DMS114 treated with DMSO at 0.1 percent for 48 hours (cell line): ENCODE measurements around the gene HSD11B2.

ENCODE experiments used
- DNase-seq: peaks from one replicate; lab custom pipeline; 2025; ENCODE audit not compliant: unreplicated experiment; lab: John Stamatoyannopoulos, UW

HSD11B2 gene

DNA sequence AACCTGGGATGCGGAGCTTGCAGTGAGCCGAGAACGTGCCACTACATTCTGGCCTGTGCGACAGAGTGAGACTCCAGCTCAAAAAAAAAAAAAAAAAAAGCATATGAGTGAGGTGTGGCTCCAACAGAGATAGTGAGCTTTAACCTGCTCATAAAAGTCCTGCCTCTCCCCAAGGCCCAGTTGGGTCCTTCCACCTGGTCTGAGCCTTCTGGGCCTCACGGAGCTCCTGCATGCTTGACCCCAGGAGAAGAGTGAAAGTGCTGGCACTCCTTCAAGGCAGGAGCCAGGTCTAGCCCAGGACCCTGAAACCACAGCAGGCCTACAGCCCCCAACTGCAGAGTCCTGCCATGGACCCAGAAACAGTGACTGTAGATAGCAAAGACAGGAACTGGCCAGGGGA, 17.7 kb downstream of the HSD11B2 start:
- DNase-seq = no peak

GRCh38 chr16:67449336-67449735, 18.4 kb downstream of the HSD11B2 start:
- no peak for DNase-seq

GRCh38 chr16:67449739-67450138, 18.8 kb downstream of the HSD11B2 start:
- no peak for DNase-seq

DNA sequence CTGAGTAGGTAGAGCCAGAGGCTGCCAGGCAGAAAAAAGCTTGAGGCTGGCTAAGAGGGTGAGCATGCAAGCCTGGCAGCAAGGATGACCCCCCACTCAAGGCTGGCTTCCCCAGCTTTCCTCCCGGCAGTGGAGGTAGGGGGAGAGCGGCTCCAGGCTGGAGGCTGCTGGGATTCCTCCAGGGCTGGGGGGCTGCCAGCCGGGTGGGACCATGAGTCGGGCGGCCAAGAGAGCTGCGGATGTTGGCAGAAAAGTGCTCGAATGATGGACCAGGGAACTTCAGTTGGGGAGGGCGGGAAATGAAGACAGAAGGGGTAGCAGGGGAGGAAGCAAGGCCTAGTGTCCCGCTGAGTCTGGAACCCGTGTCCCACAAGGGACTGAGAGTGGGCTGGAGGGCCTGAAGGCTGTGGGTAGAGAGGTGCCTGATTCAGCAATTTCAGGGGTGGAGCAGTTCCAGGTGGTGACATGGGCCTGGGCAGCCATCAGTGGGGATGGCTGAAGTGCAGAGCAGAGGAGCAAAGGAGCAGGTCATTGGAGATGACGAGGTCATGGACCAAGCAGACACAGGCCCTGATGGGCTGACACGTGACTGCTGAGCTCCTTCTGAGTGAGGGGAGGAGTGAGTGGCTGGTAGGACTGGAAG, 20.3 kb downstream of the HSD11B2 start:
- no peak for DNase-seq

DNA sequence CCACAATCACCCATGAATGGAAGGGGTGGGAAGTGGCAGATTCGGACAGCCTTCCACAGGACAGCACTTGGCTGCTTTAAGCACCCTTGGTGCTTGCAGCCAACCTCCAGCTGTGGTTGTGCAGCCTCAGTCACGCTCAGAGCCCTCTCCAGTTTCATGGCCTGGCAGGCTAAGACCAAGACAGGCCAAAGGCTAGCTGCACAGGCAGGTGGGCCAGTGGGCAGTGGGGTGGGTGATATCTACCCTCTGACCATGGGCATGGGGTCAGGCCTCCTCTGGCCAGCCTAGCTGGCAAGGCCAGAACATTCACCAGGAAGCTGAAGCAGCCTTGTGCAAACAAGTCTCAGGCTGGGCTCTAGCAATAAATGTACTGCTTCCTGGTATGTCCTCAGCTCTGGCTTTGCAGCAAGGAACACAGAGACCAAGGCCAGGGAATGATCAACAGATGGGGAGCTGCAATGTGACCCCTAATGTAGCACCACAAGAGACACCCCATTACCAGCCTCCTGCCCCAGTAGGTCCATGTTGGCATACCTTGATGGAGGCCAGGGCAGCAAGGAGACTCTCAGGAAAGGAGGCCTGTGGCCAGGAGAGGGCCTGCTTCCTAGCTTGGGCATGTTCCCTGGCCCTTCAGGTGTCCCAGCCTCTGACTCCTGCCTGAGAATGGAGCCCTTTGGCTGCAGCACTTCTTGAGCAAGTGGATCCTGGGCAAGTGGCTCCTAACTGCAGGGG, 20.9 kb downstream of the HSD11B2 start:
- no peak for DNase-seq

DNA sequence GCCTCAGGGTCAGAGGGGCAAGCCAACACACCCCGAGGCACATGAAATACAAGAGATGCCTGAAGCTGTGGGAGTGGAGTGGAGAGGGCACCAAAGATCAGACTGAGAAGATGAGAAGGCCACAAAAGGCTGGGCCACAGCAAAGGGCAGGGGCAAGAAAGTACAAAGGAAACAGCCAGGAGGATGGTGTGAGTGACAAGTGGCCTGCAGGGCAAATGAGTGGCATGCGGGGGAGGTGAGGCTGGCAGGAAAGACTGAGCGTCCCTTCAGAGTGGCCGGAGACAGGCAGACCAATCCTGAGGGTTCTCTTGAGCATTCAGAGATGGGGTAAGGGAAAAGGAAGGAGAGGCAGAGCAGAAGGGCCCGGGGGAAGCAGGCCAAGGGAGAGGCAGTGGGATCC, 23.2 kb downstream of the HSD11B2 start:
- DNase-seq = no peak

DNA sequence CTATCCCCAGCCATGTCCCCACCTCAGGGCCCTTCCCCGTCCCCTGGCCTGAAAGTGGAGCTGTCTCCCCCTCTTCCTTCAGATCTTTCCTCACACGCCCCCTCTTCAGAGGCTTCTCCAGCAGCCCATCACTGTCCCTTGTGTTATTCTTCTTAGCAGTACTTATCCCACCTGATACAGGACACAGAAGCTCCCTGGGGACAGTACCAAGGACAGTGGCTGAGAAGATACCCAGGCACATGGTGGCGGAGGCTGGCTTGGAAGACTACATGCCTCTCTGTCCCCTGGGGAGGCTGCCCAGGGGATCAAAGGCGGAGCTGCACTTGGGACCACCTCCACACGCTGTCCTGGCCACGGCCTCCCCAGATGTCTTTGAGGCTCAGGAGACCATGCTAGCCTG, 23.9 kb downstream of the HSD11B2 start:
- DNase-seq = no peak

DNA sequence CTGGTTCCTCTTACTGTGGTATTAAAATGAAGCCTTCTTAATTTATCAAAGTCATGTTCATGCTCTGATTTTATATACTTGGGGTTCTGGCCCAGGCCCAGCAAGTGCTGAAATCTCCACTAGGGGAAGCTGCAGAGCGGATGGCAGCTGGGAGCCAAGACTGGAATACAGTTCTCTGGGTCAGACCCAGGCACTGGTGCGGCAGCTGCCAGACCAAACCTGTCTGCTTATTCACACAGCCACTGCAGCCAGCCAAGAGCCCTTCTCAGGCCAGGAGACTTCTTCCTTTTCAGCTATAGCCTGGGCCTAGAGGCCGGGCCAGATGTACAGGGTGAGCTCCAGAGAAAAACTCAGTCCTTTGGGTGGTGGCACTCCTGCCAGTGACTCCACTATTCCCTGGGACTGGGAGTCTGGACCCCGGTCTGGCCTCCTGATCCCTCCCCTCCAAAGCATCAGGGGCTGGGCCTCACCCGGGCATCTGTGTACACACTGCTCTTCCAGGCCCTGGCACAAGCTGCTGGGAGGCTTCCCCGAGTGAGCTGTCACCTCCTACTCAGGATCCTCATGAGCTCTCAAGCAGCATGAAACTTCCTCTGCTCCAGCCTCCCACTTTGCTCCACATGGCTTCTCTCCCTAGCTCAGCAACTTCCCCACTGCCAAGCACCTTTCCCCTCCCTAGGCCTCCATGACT, 25.6 kb downstream of the HSD11B2 start:
- DNase-seq = no peak

DNA sequence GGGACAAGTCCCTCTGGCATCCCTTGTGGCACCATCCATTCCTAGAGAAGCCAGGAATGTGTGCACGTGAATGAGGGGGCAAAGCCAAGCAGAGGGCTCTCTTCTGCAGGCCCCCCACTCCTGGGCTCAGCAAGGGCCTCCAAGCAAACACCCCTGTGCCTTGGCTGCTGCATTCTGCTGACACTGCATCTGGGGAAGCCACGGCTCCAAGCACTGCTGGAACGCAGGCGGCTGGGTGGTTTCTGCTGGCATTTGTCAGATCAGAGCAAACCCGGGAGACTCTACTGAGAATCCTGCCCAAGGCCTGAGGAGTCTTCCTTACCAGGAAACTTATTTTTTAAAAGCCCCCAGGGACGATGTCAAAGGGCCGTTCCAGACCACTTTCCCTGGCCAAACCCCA, 26.7 kb downstream of the HSD11B2 start:
- DNase-seq = no peak

DNA sequence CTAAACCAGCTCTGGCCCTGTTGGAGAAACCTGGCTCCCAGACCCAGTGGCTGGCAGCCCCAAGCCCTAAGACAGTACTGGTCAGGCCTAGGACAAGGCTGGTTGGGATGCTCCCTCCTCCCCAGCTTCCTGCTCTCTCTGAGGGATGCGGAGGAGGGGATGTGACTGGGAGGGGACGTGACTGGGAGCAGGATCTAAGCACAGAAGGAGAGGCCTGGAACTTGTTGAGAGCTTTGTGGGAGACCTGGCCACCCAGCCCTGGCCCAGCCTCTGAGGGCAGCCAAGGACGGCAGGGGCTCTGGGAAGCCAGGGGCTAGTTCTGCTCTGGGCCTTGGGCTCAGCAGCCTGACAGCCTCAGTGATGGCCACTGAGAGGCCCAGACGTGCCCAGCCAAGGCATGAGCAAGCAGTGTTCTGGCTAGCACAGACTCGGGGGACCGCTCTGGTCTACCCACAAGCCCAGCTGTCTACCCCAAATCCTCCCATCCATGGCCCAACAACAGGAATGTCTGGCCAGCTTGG, 27.3 kb downstream of the HSD11B2 start:
- no peak for DNase-seq

DNA sequence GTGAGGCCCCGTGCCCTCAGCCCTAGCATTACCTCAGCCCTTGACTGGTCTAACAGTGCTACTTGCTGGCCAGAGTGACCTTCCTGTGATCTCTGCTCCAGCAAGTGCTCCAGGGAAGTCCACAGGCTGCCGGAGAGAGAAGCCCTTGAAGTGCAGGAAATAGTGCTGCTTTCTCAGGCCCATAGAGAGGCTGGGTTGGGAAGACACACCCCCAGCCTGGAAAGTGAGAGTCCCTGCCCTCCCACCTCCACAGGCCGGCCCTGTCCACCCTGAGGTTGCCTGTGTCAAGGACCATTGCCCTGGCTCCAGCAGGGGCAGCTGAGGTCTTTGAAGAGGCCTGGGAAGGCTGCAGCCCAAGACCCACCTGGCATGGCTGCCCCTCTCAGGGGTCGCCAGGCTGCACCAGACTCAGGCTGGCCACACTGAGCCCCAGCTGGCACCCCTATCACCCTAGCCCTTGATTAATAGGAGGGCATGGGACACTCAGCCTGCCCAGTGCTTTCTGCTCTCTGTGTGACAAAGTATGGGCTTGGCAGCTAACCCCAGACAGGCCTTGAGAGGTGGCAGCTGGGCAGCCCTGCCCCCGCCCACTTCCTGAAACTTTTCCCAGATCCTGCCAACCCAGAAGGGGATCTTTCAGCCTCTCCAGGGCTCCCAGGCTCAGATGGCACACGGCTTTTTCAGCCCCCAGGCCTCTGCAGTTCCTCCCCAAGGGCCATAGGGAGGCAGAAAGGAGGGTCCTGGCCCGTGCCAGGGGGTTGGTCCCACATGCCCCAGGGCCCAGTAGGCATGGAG, 28.3 kb downstream of the HSD11B2 start:
- no peak for DNase-seq

DNA sequence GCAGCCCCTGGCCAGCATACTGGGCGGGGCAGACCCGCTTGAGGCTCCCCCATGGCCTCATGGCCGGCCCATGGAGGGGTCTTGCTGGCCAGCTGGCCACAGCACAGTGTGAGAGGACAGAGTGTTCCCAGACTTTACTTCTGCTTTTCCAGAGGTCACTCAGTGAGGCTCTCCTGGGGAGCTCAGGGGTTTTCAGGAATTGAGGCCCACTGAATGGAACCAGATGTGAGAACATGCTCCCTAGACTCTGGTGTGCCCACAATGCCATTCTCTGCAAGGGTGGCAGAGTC, 28.9 kb downstream of the HSD11B2 start:
- no peak for DNase-seq

- no peak for DNase-seq
Observed at GRCh38 chr16:67460168-67460567, 29.2 kb downstream of the HSD11B2 start.

- no peak for DNase-seq
Observed at GRCh38 chr16:67460961-67461360, 30.0 kb downstream of the HSD11B2 start.

DNA sequence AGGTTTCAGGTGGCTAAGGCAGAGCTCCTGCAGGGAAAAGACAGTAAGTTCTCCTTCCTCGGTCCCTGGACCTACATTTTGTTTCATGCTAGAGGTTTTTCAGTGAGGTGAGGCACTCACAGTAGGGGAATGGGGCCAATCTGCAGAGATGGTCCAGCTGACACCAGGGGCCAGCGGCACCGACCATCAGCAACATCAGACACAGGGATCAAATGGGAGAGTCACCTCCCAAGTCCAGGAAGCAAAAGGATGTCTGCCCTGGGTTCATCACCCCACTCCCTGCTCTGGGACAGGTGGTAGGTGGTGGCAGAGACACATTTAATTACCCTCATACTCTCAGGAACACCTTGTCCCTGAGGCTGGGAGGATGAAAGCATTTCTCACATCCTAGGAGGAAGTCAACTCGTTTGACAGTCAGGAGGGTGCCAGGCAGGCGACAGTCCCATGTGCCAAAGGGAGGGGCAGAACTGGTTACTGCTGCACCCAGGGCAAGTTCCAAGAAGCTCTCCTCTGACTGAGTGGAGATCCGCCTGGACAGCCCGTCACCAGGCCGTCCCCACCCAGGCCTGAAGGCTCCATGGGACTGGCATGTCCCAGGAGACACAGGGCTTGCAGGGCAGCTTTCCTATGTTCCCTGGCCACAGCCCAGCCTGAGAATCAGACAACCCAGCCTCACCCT, 30.8 kb downstream of the HSD11B2 start:
- no peak for DNase-seq

GRCh38 chr16:67462279-67462655, 31.3 kb downstream of the HSD11B2 start:
- no peak for DNase-seq

GRCh38 chr16:67463059-67463458, 32.1 kb downstream of the HSD11B2 start:
- DNase-seq = no peak

DNA sequence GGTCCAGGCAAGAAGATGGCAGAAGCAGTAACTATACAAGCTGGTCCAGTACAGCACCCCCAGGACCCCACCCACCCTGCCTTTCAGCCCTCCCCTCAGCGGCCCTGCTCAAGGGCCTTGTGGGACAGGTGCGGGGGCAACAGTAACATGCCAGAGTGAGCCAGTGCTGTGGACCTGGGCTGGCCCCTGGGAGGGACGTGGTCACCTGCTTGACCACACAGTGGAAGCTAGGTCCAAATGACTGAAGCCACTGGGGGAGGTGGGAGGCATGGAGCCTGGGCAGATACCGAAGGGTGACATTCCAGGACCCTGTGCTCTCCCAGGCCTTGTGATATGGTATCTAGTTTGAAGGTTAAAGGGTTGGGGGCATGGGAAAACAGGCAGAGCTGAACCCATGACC, 32.8 kb downstream of the HSD11B2 start:
- DNase-seq = no peak

- DNase-seq = no peak
Observed at GRCh38 chr16:67464565-67464964, 33.6 kb downstream of the HSD11B2 start.

DNA sequence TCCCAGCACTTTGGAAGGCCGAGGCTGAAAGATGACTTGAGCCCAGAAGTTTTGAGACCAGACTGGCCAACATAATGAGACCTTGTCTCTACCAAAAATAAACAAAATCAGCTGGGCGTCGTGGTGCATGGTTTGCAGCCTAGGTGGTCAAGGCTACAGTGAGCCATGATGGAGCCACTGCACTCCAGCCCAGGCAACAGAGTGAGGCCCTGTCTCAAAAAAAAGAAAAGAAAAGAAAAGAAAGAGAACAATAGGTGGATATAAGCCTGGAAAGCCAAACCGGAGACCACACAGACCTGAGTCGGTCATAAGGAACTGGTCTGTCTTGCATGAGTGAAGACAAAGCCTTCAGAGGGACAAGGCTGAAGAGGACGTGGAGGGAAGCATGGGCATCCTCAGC, 35.7 kb downstream of the HSD11B2 start:
- no peak for DNase-seq

GRCh38 chr16:67468731-67469130, 37.8 kb downstream of the HSD11B2 start:
- no peak for DNase-seq
